IPS-11a (cell line): Measurements from ENCODE around the gene MFGE8.

Experiments
- H3K4me3 ChIP-seq: one replicate; pipeline ENCODE4 v1.5.1; 2013; ENCODE audit warnings: low read depth, low read length, control low read depth

Gene MFGE8

DNA sequence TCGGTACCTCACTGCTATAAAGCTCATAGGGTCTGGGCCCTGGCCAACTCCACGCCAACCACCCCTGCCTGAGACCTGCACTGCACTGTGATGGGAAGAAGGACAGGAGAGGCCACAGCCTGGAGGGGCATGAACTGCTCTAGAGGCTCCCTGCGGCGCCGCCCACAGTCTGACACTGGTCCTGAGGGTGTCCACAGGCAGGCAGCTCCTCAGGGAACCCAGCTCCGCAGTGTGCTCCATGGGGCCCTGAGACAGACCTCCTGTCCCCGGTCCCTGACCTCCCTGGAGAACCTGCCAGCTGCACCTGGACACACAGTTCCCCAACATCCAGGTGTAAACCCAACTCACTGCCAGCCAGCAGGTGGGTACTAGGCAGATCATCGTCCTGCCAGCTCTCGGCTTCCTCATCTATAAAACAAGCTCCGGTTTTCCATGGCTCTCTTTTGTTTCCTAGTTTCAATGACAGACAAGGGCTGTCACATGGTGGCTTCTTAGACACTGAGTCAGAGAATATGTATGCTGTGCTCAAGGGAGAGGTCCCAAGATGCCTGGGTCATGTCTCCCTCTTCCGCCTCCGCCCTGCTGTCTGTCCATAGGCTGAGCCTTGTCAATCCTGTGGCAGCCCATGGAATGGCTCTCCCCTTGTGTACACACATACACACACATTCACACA is 12.7 kb downstream of the MFGE8 start:
- H3K4me3 ChIP-seq, result no peak overlapping the region

DNA sequence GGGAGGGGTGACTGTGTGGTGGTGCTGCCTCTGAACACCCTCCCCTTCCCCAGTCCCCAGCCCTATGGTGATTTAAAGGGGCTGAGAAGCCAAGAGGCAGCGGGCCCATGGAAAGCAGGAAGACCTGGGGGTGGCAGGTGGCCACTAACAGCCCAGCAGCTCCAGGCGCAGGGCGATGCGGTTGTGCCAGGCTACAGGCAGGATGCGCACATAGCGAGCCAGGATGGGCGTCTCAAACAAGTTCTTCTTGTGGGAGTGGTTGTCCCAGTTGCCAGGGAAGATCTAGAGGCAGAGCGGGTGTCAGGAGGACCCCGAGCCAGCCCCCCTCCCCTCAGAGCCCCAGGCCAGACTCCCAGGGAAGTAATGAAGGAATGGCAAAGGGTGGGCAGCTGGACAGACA is 13.9 kb downstream of the MFGE8 start:
- H3K4me3 ChIP-seq, result no peak overlapping the region

DNA sequence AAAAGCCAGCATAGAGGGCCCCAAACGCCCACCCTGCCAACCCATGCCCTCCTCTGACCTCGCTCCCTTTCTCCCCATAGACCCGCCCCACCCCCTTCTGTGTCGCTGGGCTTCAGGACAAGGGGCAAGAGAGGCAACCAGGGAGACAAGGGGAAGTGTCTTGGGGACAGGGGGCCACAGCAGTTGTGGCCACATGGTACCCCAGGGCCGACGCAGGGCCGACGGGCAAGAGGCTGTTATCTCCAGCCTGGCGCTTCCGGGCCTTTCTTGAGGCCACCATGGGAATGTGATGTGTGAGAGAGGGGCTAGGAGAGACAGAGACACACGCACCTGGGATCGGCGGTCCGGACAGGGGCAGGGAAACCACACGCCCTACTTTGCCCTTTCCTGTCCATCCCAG is 14.4 kb downstream of the MFGE8 start:
- H3K4me3 ChIP-seq, result no peak overlapping the region

DNA sequence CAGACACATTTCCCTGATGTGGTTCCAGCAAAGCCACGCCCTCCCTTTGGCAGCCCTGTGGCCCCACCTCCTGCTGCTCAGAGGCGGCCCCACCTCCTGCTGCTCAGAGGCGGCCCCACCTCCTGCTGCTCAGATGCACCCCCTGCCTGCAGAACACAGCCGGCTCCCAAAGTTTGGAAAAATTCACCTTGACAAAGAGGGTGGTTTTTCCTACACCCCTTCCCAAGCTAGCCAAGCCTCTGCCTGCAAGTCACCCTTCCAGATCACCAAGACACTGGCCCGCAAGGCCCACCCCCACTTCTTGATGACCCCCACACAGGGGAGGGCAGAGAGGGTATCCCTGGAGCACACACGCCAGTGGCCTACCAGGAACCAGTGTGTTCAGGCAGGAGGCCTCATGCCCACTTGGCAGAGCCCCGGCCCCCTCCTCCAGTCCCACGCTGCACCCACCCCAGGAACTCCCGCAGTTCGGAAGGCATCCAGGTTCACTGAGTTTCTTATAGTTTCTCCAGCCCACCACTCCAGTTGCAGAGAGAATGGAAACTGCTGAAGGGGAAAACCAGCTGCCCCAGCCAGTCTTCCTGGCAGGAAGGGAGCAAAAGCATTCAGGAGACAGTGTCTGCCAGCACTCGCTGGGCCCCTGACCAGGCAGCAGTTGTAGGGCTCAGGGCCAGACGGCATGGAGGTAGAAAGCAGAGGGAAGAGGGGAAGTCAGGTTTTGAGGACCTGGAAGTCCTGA is 15.6 kb downstream of the MFGE8 start:
- H3K4me3 ChIP-seq, result no peak overlapping the region

DNA sequence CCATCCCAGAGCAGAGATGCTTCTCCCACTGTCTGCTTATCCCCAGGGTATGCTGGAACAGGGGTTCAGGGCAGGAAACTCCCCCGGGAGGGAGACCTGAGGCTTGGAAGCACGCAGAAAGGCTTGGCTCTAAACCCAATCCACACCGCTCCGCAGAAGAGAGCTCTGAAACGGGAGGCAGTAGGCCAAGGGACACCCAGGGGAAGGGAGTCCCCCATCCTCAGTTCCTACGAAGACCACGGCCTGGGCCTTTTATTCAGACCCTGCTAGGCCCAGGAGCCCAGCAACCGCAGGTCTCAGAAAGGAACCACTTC is 16.1 kb downstream of the MFGE8 start:
- H3K4me3 ChIP-seq, result no peak overlapping the region

DNA sequence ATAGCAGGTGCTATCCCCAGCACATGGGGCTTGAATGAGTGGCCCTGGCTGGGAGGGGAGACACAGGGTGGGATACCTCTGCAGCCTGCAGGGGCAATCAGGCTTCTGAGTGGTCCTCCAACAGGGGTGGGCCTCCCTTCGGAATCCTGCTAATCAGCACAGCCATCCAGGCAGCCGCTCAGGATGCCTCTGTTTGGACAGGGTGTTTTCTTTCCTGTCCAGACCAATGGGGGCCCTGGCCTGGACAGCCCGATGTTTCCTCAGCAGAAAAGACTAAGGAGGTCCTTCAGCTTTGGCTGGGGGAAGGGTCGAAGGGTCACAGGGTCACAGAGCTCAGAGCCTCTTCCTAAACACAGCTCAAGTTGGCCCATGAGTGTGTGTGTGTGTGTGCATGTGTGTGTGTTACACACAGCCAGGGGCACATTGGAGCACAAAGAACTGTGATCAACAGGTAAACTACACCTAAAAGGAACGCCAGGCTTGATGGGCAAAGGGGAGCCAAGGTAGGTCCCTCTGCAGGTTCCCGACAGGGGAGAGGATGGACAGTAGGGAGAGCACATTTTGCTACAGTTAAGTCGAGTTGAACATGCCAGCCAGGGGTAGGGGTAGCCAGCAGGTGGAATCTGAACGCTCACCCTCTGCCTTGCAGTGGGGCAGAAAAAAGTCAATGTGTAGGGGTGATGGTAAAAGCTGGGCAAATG is 16.7 kb downstream of the MFGE8 start:
- no peak overlapping the region for H3K4me3 ChIP-seq

DNA sequence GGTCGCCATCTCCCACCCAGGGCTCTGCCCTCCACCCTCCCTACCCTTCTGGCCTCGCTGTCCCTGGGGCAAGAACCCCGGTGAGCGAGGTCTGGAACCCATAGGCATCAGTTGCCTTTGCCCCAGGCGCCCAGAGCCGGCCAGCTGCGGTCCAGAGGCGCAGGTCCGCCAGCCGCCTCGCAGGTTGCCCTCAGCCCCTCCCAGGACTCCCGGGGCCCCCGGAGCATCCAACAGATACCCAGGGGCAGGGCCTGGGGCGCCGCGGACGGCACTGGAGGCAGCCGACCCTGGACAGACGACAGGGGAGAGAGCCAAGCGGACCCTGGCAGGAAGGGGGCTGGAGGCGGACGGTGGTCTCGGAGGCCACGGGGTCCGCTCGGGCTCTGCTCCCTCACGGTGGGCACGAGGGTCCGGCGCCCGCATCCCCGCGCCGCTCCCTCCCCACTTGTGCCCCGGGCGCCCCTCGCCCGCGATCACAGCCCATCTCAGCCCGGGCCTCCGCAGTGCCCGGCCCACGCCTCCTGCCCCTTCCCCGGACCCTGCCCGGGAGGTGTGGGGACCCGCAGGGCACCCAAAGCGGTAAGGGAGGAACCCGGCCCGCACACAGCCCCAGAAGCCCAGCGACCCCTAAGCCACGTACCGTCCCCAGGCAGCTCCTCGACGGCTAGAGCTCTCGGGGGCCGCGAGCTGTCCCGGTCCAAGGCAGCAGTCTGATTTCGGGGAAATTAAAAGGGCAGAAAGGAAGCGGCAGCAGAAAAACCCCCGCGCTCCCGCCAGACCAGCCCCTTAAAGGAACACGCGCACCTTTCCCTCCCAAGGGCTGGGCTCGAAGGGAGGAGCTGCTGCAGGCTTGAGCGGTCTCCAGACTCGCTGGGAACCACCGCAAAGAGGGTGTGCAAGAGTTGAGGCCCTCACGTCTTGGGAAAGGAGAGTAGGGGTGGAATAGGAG is 18.1 kb downstream of the MFGE8 start, which contains the start of gene HAPLN3:
Gene HAPLN3, minus strand, starts transcription at position 726 of the 949 bp plus-strand sequence. CDS start 8,246 bp downstream, outside the sequence.
- H3K4me3 ChIP-seq, result peak within 1 kb of the TSS; percentile 56

DNA sequence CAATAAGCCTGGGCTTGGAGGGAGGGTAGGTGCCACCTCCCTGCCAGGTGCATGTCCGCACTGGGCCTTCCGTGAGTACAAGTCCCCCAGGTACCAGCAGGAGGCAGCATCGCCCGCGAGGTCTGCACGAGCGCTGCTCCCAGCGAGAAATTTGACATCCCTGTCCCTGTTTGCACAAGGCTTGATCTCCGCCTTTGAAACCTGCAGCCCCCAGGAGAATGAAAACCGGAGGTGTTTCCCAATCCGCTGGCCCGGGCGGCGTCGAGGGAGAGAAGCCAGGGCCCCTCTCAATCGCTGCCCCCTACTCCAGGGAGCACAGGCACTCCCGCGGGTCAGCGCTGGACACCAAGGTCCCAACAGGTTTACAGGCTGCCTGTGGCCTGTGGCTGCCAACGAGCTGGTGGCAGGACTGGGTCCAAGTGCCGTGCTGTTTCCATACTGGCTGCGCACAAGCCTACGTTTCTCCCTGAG is 18.8 kb downstream of the MFGE8 start:
- peak overlapping the region; percentile 56 for H3K4me3 ChIP-seq

DNA sequence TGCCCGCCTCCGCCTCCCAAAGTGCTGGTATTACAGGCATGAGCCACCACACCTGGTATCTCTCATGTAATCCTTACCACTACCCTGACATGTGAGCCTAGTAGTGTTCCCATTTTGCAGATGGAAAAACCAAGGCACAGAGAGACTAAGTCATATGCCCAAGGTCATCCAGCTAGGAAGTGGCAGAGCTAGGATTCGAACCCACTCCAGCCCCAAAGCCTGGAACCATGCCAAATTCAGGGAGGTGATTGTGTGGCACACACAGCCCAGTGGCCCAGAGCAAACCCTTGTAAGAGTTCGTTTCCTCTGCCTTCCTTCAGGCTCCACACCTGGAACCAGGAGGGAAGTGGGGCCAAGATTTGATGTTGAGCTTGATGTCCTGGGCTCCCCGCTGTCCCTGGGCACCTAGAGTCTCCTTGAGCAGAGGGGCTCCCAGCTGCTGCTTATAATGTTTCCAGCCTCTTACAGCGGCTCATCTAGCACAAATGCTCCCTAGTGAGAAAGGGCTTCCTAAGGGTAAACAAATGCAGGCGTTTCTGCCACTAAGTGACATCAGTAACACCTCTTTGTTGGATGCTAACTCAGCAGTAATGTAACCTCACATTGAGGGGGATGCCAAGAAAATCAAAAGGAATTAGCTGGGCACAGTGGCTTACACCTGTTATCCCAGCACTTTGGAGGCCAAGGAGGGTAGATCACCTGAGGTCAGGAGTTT is 21.5 kb downstream of the MFGE8 start:
- no peak overlapping the region for H3K4me3 ChIP-seq

DNA sequence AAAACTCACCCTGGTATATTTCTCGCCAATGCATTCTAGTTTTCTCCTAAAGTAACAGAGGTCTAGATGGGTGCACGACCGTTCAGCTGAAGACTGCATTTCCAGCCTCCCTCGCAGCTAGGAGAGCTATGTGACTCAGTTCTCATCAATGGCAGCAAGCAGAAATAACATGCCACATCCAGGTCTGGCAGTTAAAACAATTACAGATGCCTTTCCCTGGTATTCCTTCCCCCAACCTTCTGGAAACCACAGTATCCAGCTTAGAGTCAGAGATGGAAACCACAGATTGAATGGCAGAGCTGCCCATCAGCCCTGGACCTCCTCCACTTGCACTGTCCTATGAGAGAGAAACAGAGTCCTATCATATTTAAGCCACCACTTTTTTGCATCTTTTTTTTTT is 22.7 kb downstream of the MFGE8 start:
- H3K4me3 ChIP-seq, result no peak overlapping the region

DNA sequence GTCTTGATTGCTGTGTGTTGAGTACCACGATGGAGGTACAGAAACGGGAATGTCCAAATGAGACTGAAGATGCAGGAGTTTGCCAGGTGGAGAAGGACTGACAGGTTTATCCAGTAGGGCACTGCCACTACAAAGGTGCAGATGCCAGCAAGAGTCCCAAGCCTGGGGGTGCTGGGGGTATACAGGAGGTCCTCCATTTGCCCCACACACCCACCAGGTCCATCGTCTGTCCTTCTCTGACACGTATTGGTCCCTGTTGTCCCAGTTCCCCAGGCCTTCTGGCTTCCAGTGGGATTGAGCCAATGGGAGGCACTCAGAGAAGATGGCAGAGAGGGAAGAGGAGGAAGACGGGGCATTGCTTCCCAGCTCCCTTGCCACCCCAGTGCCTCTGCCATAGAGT is 24.5 kb downstream of the MFGE8 start:
- no peak overlapping the region for H3K4me3 ChIP-seq

DNA sequence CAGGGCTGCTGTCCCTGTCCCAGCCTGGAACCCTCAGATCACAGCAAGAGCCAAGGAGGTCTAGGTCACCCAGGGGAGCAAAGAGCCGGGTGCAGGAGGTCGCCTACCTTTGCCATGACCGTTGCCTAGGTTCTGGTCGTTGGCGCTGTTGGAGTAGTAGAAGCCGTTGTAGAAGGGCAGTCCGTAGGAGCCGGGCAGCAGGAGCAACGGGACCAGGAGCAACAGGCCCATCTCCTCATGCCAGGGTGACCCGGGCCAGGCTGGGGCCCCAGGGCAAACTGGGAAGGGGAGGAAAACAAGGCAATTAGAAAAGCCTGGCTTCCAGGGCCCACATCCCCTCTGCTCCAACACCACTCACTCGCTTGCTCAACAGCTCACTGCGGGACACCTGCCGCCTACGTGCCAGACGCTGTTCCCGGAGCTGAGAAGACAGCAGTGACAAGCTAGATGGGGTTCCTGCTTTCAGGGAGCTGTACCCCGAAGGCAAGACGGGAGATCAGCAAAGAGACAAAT is 26.1 kb downstream of the MFGE8 start:
- H3K4me3 ChIP-seq, result no peak overlapping the region

DNA sequence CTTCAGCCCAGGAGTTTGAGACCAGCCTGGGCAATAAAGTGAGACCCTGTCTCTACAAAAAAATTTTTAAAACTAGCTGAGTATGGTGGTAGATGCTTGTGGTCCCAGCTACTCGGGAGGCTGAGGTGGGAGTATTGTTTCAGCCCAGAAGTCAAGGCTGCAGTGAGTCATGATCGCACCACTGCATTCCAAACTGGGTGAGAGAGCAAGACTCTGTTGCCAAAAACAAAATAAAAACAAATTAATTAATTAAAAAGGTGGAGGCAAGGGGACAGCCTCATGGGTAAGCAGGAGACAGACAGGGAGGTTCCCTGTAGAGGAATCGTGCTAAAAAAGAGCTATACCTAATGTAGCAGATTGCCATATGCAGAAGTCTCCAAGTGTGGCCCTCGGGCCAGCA is 30.4 kb downstream of the MFGE8 start:
- no peak overlapping the region for H3K4me3 ChIP-seq

DNA sequence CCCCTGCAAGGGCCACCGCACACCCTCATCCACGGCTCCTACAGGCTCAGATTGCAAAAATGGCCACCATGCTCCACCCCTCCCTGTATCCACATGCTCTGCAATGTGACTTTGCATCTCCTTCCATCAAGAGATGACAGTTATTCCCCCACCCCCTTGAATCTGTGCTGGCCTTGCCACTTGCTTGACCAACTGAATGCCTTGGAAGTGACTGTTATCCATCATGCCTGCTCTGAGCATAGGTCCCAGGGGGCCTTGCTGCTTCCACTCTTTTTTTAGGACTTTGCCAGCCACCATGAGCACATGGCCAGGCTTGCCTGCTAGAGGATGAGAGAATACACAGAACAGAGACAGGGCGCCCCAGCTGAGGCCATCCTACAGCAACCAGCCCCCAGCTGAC is 31.4 kb downstream of the MFGE8 start:
- no peak overlapping the region for H3K4me3 ChIP-seq

DNA sequence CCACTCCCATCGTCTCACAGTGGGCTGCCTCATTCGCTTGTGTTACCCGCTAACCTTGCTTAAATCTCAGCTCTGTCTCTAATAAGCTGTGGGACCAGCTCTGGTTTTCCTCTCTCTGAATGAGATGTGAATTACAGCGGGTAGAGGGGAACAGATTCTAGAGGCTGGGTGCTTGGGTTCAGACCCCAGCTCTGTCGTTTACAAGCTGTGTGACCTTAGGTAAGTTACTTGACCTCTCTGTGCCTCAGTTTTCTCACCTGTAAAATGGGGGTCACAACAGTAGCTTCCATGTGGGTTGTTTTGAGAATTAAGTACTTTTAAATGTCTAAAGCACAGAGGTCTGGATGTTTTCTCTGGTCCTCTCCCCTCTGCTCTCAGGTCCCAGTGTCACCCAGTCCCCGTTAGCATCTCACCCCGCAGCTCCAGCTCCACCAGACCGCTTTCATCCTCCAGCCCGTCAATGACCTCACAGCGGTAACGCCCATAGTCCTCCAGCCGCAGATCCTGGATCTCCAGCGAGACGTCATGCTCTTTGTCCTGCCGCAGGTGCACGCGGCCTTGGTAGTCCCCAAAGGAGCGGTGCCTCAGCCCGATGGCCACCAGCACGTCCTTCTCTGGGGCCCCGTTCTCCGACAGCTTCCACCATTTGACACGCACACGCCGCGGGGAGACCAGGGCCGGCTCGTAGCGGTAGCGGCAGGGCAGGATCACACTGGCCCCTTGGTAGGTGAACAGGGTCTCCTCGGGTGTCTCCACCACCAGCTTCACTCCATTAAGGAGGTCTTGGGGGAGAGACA is 32.0 kb downstream of the MFGE8 start:
- H3K4me3 ChIP-seq, result no peak overlapping the region

DNA sequence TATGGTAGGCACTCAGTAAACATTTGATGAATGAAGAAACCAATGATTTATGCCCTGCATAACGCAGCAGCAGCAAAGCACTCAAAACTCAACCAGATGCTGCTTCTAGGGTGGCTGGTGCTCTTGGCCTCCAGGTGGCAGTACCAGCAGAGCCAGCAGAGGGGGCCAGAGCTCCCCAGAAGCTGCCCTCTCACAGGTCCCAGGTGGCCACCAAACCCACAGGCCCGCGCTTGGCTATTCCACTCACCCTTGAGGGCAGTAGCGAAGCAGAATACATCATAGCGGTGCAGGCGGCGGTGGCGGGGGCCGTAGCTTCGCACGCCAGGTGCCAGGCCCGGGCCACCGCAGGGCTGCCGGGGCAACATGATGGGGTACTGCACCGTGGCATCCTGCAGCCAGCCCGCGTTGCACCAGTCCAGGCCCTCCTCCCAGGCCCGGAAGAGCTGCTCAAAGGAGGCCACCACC is 34.4 kb downstream of the MFGE8 start:
- no peak overlapping the region for H3K4me3 ChIP-seq

DNA sequence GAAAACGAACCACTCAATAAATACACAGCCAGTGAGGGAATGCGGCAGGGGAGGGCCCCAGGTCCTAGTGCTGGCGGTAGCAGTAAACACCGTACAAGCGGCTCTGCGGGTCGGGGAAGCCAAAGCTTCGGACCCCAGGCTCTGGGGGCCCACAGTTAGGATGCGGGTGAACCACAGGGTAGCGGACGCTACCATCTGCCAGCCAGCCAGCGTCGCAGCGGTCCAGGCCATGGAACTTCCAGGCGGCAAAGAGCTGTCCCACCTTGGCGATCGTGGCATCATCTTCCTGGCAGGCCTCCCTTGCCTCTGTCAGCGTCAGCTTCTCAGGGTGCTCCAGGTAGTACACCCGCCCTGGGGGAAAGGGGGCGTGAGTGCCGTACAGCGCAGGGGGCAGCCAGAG is 35.3 kb downstream of the MFGE8 start:
- H3K4me3 ChIP-seq, result no peak overlapping the region

DNA sequence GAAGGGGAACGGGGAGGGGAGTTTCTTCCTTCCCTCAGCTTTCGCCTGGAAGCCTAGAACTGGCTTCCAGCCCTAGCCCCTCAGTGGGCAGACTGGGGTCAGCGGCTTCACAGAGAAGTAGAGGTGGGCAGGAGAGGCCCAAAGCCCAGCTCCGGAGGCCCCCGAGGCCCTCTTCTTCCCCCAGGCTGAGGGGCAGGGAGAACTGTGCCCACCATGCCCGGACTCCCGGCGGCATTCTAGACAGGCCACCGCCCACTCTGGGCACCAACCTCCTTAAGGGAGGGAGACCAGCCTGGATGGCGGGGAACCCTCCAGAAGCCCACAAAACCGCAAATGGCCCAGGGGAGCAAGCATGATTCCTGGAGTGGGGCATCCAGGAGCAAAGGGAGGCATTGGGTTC is 35.8 kb downstream of the MFGE8 start:
- no peak overlapping the region for H3K4me3 ChIP-seq

DNA sequence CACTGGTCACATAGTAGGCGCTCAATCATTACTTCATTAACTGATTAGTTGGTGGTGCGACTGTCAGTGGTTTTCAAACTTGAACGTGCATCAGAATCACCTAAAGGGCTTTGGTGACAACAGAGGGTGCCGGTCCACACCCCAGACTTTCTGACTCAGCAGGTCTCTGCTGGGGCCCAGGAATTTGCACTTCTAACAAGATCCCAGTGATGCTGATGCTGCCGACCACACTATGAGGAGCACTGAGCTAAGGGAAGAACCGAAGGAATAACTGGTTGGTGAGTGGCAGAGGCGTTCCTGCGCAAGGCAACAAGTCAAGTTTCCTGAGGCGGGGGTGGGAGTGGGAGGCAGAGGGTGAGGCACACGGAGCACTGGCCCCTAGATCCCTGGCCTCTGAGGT is 36.6 kb downstream of the MFGE8 start:
- H3K4me3 ChIP-seq, result no peak overlapping the region
